ENCODE data around the gene SPI1. TPM values are rescaled to one million over a fixed set of nuclear protein-coding genes. Genes with fewer than 3 reads are reported as not detected.

Gene SPI1
- polyA plus RNA-seq, 2 of the 4 experiments (the other 2 are of a cell fraction) = 0.14 TPM; not detected in 1

DNA sequence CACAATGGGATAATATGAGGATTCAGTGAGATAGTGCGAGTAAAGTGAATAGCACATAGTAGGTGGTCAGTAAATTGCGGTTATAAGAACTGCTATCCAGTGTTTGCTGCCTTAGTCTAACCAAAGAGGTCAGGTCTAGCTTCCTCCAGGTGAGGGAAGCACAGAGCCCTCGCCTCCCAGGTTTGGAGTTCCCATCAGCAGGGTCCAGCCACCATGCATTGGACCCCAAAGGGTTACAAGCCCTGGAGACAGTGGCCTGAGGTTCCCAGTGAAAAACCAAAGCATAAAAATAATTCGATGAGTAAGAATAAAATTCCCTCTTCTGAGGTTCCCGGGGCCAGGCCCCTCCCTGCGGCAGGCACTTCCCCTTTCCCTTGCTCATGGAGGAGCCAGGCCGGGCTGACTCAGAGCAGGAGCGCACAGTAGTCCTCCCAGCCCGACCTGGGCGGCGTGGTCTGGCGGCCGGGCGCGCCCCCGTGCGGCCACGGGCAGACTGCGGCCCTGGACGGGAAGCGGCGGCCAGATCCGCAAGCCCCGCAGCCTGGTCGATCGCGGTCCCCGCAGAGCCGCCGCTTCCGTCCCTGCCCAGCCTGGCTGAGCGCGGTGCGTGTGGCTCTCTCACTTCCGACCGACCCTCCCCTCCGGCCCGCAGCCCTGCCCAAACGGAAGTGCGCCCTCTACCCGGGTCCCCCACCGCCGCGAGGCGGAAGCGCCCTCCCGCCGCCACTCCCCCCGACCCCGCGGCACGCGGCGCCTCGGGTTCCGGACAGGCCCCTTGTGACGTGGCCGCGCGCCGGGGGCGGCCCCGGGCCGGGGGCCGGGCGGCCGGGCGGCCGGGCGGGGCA is 29.6 kb upstream of the SPI1 start, which contains the start of gene SLC39A13 (continued):
- TF ChIP-seq NPAS2 (CRISPR knock-in tag; IDR thresholded peaks at IDR 0.05; ENCODE audit: borderline replicate concordance) (no peak), ZNF302 (CRISPR knock-in tag; IDR thresholded peaks at IDR 0.05) (no peak), RFX5 (IDR thresholded peaks at IDR 0.05) (peak; percentile 20; the same call in 1 of the 2 replicates)

DNA sequence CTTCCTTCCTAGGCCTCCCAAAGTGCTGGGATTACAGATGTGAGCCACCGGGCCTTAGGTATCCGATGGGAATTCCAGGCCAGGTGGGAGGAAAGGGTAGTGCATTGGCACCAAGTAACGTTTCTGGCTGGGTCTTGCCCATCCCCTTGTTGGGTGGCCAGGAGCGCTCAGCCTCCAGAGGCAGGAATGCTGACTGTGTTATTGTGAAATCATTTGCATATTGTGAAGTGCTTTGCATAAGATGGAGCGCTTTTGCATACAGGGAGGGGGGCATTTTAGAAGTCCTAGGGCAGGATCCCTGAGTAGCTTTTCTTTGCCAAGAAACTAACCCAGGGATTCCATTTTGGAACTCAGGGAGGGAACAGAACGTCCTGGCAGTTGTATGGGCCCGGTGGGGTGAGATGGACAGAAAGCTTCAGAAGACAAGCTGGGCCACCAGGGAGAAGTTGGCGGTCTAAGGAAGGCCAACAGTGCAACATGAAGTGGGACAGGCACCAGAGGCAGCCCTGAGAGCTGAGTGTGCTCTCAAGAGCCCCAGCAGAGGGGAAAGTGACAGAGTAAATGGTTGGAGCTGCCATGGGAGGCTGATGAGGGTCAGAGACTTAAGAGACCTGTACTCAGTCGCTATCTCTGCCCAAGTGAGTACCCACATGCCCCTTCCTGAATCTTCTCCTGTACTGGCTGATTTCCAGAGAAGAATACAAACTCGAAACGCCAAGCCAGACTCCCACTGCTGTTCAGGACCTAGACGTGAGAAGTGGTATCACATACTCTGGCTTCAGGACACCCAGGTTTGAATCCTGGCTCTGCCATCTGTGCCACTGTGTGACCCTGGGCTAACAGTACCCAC is 28.8 kb upstream of the SPI1 start:
- no peak for ATAC-seq
- TF ChIP-seq, protein P1, sequence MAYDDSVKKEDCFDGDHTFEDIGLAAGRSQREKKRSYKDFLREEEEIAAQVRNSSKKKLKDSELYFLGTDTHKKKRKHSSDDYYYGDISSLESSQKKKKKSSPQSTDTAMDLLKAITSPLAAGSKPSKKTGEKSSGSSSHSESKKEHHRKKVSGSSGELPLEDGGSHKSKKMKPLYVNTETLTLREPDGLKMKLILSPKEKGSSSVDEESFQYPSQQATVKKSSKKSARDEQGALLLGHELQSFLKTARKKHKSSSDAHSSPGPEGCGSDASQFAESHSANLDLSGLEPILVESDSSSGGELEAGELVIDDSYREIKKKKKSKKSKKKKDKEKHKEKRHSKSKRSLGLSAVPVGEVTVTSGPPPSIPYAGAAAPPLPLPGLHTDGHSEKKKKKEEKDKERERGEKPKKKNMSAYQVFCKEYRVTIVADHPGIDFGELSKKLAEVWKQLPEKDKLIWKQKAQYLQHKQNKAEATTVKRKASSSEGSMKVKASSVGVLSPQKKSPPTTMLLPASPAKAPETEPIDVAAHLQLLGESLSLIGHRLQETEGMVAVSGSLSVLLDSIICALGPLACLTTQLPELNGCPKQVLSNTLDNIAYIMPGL (CRISPR knock-in tag; IDR thresholded peaks at IDR 0.05; ENCODE audit: borderline replicate concordance) = no peak
- TF ChIP-seq POLR2AphosphoS2 (conservative IDR thresholded peaks at IDR 0.05; ENCODE audit: low read length) (no peak), MAFK (IDR thresholded peaks at IDR 0.05; ENCODE audit: partially characterized antibody) (no peak)
- TF ChIP-seq, protein P2, sequence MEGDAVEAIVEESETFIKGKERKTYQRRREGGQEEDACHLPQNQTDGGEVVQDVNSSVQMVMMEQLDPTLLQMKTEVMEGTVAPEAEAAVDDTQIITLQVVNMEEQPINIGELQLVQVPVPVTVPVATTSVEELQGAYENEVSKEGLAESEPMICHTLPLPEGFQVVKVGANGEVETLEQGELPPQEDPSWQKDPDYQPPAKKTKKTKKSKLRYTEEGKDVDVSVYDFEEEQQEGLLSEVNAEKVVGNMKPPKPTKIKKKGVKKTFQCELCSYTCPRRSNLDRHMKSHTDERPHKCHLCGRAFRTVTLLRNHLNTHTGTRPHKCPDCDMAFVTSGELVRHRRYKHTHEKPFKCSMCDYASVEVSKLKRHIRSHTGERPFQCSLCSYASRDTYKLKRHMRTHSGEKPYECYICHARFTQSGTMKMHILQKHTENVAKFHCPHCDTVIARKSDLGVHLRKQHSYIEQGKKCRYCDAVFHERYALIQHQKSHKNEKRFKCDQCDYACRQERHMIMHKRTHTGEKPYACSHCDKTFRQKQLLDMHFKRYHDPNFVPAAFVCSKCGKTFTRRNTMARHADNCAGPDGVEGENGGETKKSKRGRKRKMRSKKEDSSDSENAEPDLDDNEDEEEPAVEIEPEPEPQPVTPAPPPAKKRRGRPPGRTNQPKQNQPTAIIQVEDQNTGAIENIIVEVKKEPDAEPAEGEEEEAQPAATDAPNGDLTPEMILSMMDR (IDR thresholded peaks at IDR 0.05) = no peak
- TF ChIP-seq, protein P3, sequence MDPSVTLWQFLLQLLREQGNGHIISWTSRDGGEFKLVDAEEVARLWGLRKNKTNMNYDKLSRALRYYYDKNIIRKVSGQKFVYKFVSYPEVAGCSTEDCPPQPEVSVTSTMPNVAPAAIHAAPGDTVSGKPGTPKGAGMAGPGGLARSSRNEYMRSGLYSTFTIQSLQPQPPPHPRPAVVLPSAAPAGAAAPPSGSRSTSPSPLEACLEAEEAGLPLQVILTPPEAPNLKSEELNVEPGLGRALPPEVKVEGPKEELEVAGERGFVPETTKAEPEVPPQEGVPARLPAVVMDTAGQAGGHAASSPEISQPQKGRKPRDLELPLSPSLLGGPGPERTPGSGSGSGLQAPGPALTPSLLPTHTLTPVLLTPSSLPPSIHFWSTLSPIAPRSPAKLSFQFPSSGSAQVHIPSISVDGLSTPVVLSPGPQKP (IDR thresholded peaks at IDR 0.05; ENCODE audit: low read depth, low read length) = no peak
- Histone ChIP-seq H3K4me1 (peaks cover 19% of the 10 kb centered on the region), H3K4me2 (peak overlapping the region; percentile 93), H3K9me3 (no peaks in the 10 kb centered on the region), H3K4me3 (peak overlapping the region; percentile 92), H3K27ac (peak overlapping the region; percentile 89 to 93)
- ChIA-PET POLR2A (interaction anchor here (0.6 to 1.0 kb wide), 3 partner anchors 11 to 37 kb away, joined by 3 read pairs; partner anchors contain the start of gene PSMC3), CTCF (interaction anchor here (0.7 to 8.0 kb wide), 15 partner anchors 8 to 225 kb away, joined by 3 to 96 read pairs (median 4); partner anchors contain the start of gene PSMC3)
- WGBS (ENCODE audit: missing lambda C conversion rate) = 82% methylated on average over 12 of the region's 12 CpGs
- no peak for DNase-seq (ENCODE audit: low read depth in 1 of 2, low spot score in 1 of 2)
- FAIRE-seq = no peak

DNA sequence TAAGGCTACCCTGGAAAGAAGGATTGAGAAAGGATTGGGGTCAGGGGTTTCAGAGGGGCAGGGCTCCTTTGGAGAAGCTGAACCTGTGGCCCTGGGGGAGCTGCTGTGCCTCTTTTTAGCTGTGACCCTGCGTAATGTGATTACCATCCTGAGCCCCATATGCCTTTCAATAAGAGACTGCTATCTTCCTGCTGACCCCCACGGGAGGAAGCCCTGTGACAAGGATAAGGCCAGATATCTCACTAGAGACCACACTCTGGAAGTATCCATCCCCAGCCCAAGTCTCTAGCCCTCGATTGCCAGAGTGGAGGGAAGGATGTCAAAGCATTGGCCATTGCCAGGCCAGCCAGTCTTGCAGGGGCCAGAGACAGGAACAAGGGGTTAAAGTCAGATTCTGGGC is 25.2 kb upstream of the SPI1 start:
- ATAC-seq = no peak
- TF ChIP-seq, protein P2 (IDR thresholded peaks at IDR 0.05) = no peak
- TF ChIP-seq, protein P4, sequence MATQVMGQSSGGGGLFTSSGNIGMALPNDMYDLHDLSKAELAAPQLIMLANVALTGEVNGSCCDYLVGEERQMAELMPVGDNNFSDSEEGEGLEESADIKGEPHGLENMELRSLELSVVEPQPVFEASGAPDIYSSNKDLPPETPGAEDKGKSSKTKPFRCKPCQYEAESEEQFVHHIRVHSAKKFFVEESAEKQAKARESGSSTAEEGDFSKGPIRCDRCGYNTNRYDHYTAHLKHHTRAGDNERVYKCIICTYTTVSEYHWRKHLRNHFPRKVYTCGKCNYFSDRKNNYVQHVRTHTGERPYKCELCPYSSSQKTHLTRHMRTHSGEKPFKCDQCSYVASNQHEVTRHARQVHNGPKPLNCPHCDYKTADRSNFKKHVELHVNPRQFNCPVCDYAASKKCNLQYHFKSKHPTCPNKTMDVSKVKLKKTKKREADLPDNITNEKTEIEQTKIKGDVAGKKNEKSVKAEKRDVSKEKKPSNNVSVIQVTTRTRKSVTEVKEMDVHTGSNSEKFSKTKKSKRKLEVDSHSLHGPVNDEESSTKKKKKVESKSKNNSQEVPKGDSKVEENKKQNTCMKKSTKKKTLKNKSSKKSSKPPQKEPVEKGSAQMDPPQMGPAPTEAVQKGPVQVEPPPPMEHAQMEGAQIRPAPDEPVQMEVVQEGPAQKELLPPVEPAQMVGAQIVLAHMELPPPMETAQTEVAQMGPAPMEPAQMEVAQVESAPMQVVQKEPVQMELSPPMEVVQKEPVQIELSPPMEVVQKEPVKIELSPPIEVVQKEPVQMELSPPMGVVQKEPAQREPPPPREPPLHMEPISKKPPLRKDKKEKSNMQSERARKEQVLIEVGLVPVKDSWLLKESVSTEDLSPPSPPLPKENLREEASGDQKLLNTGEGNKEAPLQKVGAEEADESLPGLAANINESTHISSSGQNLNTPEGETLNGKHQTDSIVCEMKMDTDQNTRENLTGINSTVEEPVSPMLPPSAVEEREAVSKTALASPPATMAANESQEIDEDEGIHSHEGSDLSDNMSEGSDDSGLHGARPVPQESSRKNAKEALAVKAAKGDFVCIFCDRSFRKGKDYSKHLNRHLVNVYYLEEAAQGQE (IDR thresholded peaks at IDR 0.05) = no peak
- no peak for TF ChIP-seq NPAS2 (CRISPR knock-in tag; IDR thresholded peaks at IDR 0.05; ENCODE audit: borderline replicate concordance)
- TF ChIP-seq SREBF2 (IDR thresholded peaks at IDR 0.05) = no peak
- no peak for TF ChIP-seq ZC3H11A (IDR thresholded peaks at IDR 0.05)
- no peak for TF ChIP-seq HOXB13 (CRISPR knock-in tag; IDR thresholded peaks at IDR 0.05; ENCODE audit: low read depth)
- TF ChIP-seq, protein P5, sequence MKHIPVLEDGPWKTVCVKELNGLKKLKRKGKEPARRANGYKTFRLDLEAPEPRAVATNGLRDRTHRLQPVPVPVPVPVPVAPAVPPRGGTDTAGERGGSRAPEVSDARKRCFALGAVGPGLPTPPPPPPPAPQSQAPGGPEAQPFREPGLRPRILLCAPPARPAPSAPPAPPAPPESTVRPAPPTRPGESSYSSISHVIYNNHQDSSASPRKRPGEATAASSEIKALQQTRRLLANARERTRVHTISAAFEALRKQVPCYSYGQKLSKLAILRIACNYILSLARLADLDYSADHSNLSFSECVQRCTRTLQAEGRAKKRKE (CRISPR knock-in tag; IDR thresholded peaks at IDR 0.05; ENCODE audit: low read depth) = no peak
- TF ChIP-seq, protein P6, sequence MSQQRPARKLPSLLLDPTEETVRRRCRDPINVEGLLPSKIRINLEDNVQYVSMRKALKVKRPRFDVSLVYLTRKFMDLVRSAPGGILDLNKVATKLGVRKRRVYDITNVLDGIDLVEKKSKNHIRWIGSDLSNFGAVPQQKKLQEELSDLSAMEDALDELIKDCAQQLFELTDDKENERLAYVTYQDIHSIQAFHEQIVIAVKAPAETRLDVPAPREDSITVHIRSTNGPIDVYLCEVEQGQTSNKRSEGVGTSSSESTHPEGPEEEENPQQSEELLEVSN (IDR thresholded peaks at IDR 0.05; ENCODE audit: borderline replicate concordance, low read depth) = no peak
- ChIA-PET CTCF (interaction anchor here (0.6 to 2.9 kb wide), 5 partner anchors 9 to 170 kb away, joined by 3 to 14 read pairs (median 3); no protein-coding TSS in a partner anchor), POLR2A (no interaction called here)
- DNase-seq (ENCODE audit: low read depth in 1 of 2, low spot score in 1 of 2) = no peak
- Histone ChIP-seq H3K4me2 (no peak overlapping the region), H3K27ac (no peak overlapping the region), H3K4me1 (peaks cover 15% of the 10 kb centered on the region), H3K9me3 (no peaks in the 10 kb centered on the region), H3K4me3 (no peak overlapping the region)
- no peak for FAIRE-seq
- 56% methylated on average over 3 of the region's 3 CpGs for WGBS (ENCODE audit: missing lambda C conversion rate)

Measured in A549 (cell line).